Body of pancreas (tissue), 4 donors: ENCODE results near the gene SMIM11.

Experiments used
- POLR2A ChIP-seq, 3 donors: fragments of 450-650 bp; IDR thresholded peaks; one replicate each; pipeline ENCODE4 v1.6.1; 2016; ENCODE audit warnings: antibody characterized with exemption in 3 of 3, mild to moderate bottlenecking in 2 of 3
- TF ChIP-seq, protein P1 (sequence below), 7 experiments: fragments of 450-650 bp in 4 of 7; fragments of 200-600 bp in 3 of 7; sonication (generic) in 3 of 7; IDR thresholded peaks; one replicate each; pipeline ENCODE4 v1.5.1; 2016 to 2019; ENCODE audit warnings: antibody characterized with exemption in 7 of 7

DNA sequence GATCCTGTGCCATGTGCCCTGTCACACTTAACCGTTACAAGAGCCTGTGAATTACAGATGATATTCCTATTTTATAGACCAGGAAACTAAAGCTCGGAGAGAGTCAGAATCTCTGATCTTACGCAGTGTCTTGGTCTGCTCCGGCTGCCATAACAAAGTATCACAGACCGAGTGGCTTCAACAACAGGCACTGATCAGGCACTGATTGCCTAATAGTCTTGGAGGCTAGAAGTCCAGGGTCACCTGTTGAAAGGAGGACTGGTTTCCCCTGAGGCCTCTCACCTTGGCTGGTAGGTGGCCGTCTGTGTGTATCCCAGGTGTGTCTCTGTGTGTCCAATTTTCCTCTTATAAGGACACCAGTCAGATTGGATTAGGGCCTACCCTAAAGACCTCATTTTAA lies 43.0 kb upstream of the SMIM11 start:
- TF ChIP-seq, protein P1, sequence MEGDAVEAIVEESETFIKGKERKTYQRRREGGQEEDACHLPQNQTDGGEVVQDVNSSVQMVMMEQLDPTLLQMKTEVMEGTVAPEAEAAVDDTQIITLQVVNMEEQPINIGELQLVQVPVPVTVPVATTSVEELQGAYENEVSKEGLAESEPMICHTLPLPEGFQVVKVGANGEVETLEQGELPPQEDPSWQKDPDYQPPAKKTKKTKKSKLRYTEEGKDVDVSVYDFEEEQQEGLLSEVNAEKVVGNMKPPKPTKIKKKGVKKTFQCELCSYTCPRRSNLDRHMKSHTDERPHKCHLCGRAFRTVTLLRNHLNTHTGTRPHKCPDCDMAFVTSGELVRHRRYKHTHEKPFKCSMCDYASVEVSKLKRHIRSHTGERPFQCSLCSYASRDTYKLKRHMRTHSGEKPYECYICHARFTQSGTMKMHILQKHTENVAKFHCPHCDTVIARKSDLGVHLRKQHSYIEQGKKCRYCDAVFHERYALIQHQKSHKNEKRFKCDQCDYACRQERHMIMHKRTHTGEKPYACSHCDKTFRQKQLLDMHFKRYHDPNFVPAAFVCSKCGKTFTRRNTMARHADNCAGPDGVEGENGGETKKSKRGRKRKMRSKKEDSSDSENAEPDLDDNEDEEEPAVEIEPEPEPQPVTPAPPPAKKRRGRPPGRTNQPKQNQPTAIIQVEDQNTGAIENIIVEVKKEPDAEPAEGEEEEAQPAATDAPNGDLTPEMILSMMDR (IDR thresholded peaks at IDR 0.05), result no peak
- no peak for TF ChIP-seq POLR2A (IDR thresholded peaks at IDR 0.05)
